Neural cell (in vitro differentiated cells): ENCODE results near the gene ABCA2. TPM values are rescaled to one million over a fixed set of nuclear protein-coding genes. Genes with fewer than 3 reads are reported as not detected.

Source experiments
- H2AFZ ChIP-seq: fragments of 200-600, 300-800 bp; sonication (generic), shearing (Covaris generic); 2 replicates; pipeline ENCODE4 v1.6.0; 2014; ENCODE audit warnings: low read depth, mild to moderate bottlenecking, antibody characterized with exemption, low read length, moderate library complexity
- H3F3A ChIP-seq: fragments of 200-600 bp; shearing (Covaris generic); 2 replicates; pipeline ENCODE4 v1.6.1; 2016; ENCODE audit warnings: mild to moderate bottlenecking, moderate library complexity, mixed read lengths, antibody characterized with exemption, low read length; ENCODE audit not compliant: insufficient read depth, poor library complexity, severe bottlenecking
- H3K27ac ChIP-seq: fragments of 200-600, 300-800 bp; sonication (generic), shearing (Covaris generic); 2 replicates; pipeline ENCODE4 v1.5.1; 2014; ENCODE audit warnings: mild to moderate bottlenecking, low read length, moderate library complexity
- H3K27me3 ChIP-seq: fragments of 300-800, 200-600 bp; sonication (generic), shearing (Covaris generic); 2 replicates; pipeline ENCODE4 v1.6.0; 2014; ENCODE audit warnings: mild to moderate bottlenecking, low read depth, low read length, moderate library complexity; ENCODE audit not compliant: insufficient read depth
- H3K36me3 ChIP-seq: fragments of 300-800, 200-600 bp; sonication (generic), shearing (Covaris generic); 2 replicates; pipeline ENCODE4 v1.5.1; 2014; ENCODE audit warnings: mild to moderate bottlenecking, antibody characterized with exemption, low read length, moderate library complexity; ENCODE audit not compliant: insufficient read depth
- H3K4me2 ChIP-seq: fragments of 300-800, 200-600 bp; sonication (generic), shearing (Covaris generic); 2 replicates; pipeline ENCODE4 v1.6.0; 2014; ENCODE audit warnings: mild to moderate bottlenecking, low read length
- H3K4me3 ChIP-seq: fragments of 300-800, 200-600 bp; sonication (generic), shearing (Covaris generic); 2 replicates; pipeline ENCODE4 v1.5.1; 2014; ENCODE audit warnings: mild to moderate bottlenecking, low read length, moderate library complexity
- H3K79me2 ChIP-seq: fragments of 200-600 bp; shearing (Covaris generic); replicated peaks from 2 replicates; pipeline ENCODE4 v1.6.0; 2014; ENCODE audit warnings: mild to moderate bottlenecking, low read length, moderate library complexity; ENCODE audit not compliant: insufficient read depth
- H3K9ac ChIP-seq: fragments of 300-800, 200-600 bp; sonication (generic), shearing (Covaris generic); 2 replicates; pipeline ENCODE4 v1.6.1; 2016; ENCODE audit warnings: mild to moderate bottlenecking, low read length, mixed read lengths
- H3K9me2 ChIP-seq: fragments of 200-600 bp; shearing (Covaris generic); 2 replicates; pipeline ENCODE4 v1.6.1; 2016; ENCODE audit warnings: mild to moderate bottlenecking, low read length, mixed read lengths; ENCODE audit not compliant: insufficient read depth
- H3K9me3 ChIP-seq: fragments of 200-600, 300-800 bp; sonication (generic), shearing (Covaris generic); 2 replicates; pipeline ENCODE4 v1.6.1; 2016; ENCODE audit warnings: mild to moderate bottlenecking, mixed run types, low read length, moderate library complexity, mixed read lengths
- H4K20me1 ChIP-seq: fragments of 200-600 bp; shearing (Covaris generic); 2 replicates; pipeline ENCODE4 v1.6.1; 2016; ENCODE audit warnings: mild to moderate bottlenecking, mixed run types; ENCODE audit not compliant: insufficient read depth
- EP300 ChIP-seq: fragments of 450-650 bp; conservative IDR thresholded peaks from 2 replicates; pipeline ENCODE4 v1.6.1; 2014; ENCODE audit warnings: antibody characterized with exemption, mild to moderate bottlenecking, moderate library complexity; ENCODE audit not compliant: poor library complexity, severe bottlenecking
- EZH2 ChIP-seq: fragments of 200-600, 300-800 bp; shearing (Covaris generic), sonication (generic); IDR thresholded peaks from 2 replicates; pipeline ENCODE4 v1.6.1; 2014; ENCODE audit warnings: antibody characterized with exemption, low read length, borderline replicate concordance, mild to moderate bottlenecking; ENCODE audit not compliant: insufficient read depth, poor library complexity, severe bottlenecking
- MXI1 ChIP-seq: fragments of 450-650 bp; conservative IDR thresholded peaks from 2 replicates; pipeline ENCODE4 v1.6.1; 2014; ENCODE audit warnings: antibody characterized with exemption, mild to moderate bottlenecking; ENCODE audit not compliant: poor library complexity, severe bottlenecking
- POLR2AphosphoS5 ChIP-seq: IDR thresholded peaks from 2 replicates; pipeline ENCODE4 v1.6.1; 2012
- RAD21 ChIP-seq: fragments of 450-650 bp; conservative IDR thresholded peaks from 2 replicates; pipeline ENCODE4 v1.6.1; 2014; ENCODE audit warnings: antibody characterized with exemption, mild to moderate bottlenecking, moderate library complexity
- SMC3 ChIP-seq: fragments of 450-650 bp; conservative IDR thresholded peaks from 2 replicates; pipeline ENCODE4 v1.6.1; 2014; ENCODE audit warnings: antibody characterized with exemption, mild to moderate bottlenecking, moderate library complexity; ENCODE audit not compliant: poor library complexity
- TAF1 ChIP-seq: IDR thresholded peaks from 2 replicates; pipeline ENCODE4 v1.6.1; 2012; ENCODE audit warnings: low read depth
- polyA plus RNA-seq: library from polyadenylated mRNA; depleted of rRNA; stranded (reverse); fragments of >200 nt; gene quantifications from 2 replicates; pipeline ENCODE4 v1.2.3, GENCODE V29; 2014
- TF ChIP-seq, protein P1 (sequence below): fragments of 450-650 bp; IDR thresholded peaks from 2 replicates; pipeline ENCODE4 v1.5.1; 2014; ENCODE audit warnings: antibody characterized with exemption, mild to moderate bottlenecking, moderate library complexity; ENCODE audit not compliant: poor library complexity, severe bottlenecking
- TF ChIP-seq, protein P2 (sequence below): IDR thresholded peaks from 2 replicates; pipeline ENCODE4 v1.6.1; 2012; ENCODE audit warnings: borderline replicate concordance

Gene ABCA2
- polyA plus RNA-seq, 1 donor from 2014 or later, result 30.6 TPM

DNA sequence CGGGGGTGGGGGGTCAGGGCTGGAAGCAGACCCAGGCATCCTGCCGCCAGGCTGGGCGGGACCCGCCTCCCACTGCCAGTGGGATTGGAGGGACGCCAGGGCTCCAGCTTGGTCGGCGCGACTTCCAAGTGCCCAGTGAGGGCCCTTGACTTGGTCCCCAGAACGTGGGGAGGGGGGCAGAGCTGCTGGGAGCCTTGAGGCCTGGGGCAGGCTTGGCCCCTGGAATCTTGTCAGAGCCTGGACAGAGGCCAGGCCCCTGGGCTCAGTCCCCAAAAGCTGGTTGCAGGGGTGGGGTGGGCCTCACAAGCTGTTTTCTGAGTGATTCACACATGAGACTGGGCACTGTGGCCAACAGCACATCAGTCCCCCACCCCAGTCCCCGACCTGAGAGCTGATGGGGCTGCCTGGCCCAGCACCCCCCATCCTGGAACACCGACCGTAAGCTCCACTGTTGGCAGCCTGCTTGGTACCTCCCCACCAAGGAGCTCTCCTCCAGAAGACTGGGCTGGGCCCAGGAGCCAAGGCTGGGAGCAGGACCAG lies 32.2 kb downstream of the ABCA2 start:
- Histone ChIP-seq H3K27ac (no peak overlapping the region), H3K36me3 (no peaks in the 10 kb centered on the region), H4K20me1 (no peaks in the 10 kb centered on the region), H3K4me2 (no peak overlapping the region), H3K9ac (no peak overlapping the region), H3K79me2 (no peaks in the 10 kb centered on the region), H3K27me3 (no peaks in the 10 kb centered on the region), H3K9me3 (no peaks in the 10 kb centered on the region), H3F3A (no peaks in the 10 kb centered on the region), H3K9me2 (no peaks in the 10 kb centered on the region), H3K4me3 (no peak overlapping the region), H2AFZ (no peak overlapping the region)
- TF ChIP-seq, protein P1, sequence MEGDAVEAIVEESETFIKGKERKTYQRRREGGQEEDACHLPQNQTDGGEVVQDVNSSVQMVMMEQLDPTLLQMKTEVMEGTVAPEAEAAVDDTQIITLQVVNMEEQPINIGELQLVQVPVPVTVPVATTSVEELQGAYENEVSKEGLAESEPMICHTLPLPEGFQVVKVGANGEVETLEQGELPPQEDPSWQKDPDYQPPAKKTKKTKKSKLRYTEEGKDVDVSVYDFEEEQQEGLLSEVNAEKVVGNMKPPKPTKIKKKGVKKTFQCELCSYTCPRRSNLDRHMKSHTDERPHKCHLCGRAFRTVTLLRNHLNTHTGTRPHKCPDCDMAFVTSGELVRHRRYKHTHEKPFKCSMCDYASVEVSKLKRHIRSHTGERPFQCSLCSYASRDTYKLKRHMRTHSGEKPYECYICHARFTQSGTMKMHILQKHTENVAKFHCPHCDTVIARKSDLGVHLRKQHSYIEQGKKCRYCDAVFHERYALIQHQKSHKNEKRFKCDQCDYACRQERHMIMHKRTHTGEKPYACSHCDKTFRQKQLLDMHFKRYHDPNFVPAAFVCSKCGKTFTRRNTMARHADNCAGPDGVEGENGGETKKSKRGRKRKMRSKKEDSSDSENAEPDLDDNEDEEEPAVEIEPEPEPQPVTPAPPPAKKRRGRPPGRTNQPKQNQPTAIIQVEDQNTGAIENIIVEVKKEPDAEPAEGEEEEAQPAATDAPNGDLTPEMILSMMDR, result no peak
- no peak for TF ChIP-seq RAD21
- no peak for TF ChIP-seq SMC3
- TF ChIP-seq MXI1, result no peak
- no peak for TF ChIP-seq EZH2
- TF ChIP-seq POLR2AphosphoS5, result no peak
- TF ChIP-seq, protein P2, sequence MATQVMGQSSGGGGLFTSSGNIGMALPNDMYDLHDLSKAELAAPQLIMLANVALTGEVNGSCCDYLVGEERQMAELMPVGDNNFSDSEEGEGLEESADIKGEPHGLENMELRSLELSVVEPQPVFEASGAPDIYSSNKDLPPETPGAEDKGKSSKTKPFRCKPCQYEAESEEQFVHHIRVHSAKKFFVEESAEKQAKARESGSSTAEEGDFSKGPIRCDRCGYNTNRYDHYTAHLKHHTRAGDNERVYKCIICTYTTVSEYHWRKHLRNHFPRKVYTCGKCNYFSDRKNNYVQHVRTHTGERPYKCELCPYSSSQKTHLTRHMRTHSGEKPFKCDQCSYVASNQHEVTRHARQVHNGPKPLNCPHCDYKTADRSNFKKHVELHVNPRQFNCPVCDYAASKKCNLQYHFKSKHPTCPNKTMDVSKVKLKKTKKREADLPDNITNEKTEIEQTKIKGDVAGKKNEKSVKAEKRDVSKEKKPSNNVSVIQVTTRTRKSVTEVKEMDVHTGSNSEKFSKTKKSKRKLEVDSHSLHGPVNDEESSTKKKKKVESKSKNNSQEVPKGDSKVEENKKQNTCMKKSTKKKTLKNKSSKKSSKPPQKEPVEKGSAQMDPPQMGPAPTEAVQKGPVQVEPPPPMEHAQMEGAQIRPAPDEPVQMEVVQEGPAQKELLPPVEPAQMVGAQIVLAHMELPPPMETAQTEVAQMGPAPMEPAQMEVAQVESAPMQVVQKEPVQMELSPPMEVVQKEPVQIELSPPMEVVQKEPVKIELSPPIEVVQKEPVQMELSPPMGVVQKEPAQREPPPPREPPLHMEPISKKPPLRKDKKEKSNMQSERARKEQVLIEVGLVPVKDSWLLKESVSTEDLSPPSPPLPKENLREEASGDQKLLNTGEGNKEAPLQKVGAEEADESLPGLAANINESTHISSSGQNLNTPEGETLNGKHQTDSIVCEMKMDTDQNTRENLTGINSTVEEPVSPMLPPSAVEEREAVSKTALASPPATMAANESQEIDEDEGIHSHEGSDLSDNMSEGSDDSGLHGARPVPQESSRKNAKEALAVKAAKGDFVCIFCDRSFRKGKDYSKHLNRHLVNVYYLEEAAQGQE, result no peak
- no peak for TF ChIP-seq TAF1
- no peak for TF ChIP-seq EP300

- no peaks in the 10 kb centered on the region for H3F3A ChIP-seq
- H3K9me2 ChIP-seq, result no peaks in the 10 kb centered on the region
- no peaks in the 10 kb centered on the region for H3K27me3 ChIP-seq
- no peak overlapping the region for H2AFZ ChIP-seq
- H3K4me3 ChIP-seq, result no peak overlapping the region
- H3K4me2 ChIP-seq, result no peak overlapping the region
- H4K20me1 ChIP-seq, result no peaks in the 10 kb centered on the region
- no peak overlapping the region for H3K27ac ChIP-seq
- TF ChIP-seq, protein P2, result no peak
- TF ChIP-seq, protein P1, result no peak
- TF ChIP-seq RAD21 (no peak), SMC3 (no peak), EP300 (no peak), TAF1 (no peak), EZH2 (no peak), POLR2AphosphoS5 (no peak), MXI1 (no peak)
- no peaks in the 10 kb centered on the region for H3K79me2 ChIP-seq
- no peaks in the 10 kb centered on the region for H3K9me3 ChIP-seq
- no peaks in the 10 kb centered on the region for H3K36me3 ChIP-seq
- no peak overlapping the region for H3K9ac ChIP-seq
These were observed 32.7 kb downstream of the ABCA2 start for GRCh38 chr9:136995362-136995761.
